Natural killer cell (primary cell): ENCODE measurements around the gene IL1RL1. TPM values are rescaled to one million over a fixed set of nuclear protein-coding genes. Genes with fewer than 3 reads are reported as not detected.
"Not testable (repeated sequence)": the region's sequence is repeated elsewhere in the genome, so short reads cannot be mapped to it uniquely, and the experiment has no call there.

Experiments
- ATAC-seq, 3 donors: fragments of 150-1000 bp in 2 of 3; fragments of 200-7000 bp in 1 of 3; cut with Tn5 transposase; 1 replicate in 1 of 3; 2 replicates in 2 of 3; pipeline ENCODE4 v1.10.0; 2021; ENCODE audit warnings: mild to moderate bottlenecking in 2 of 3, moderate library complexity in 2 of 3
- DNase-seq, 2 donors: peaks; one replicate each; pipeline versions ENCODE4 v3.0.0 to v3.0.0-alpha.2; 2013 to 2021; ENCODE audit warnings: mixed read lengths in 1 of 2
- H3K27ac ChIP-seq: one replicate; pipeline ENCODE4 v1.5.1; 2013; ENCODE audit warnings: mild to moderate bottlenecking, low read length
- H3K27me3 ChIP-seq: one replicate; pipeline ENCODE4 v1.6.1; 2013; ENCODE audit warnings: low read length; ENCODE audit not compliant: control insufficient read depth, insufficient read depth
- H3K36me3 ChIP-seq: one replicate; pipeline ENCODE4 v1.6.1; 2013; ENCODE audit warnings: low read length; ENCODE audit not compliant: control insufficient read depth, insufficient read depth
- H3K4me1 ChIP-seq: one replicate; pipeline ENCODE4 v1.6.1; 2013; ENCODE audit warnings: low read length; ENCODE audit not compliant: control insufficient read depth, insufficient read depth
- H3K4me3 ChIP-seq: one replicate; pipeline ENCODE4 v1.5.1; 2013; ENCODE audit warnings: low read length
- H3K9me3 ChIP-seq: one replicate; pipeline ENCODE4 v1.6.1; 2013; ENCODE audit warnings: low read length; ENCODE audit not compliant: control insufficient read depth, insufficient read depth
- H3K27ac Mint-ChIP-seq, 2 donors: one replicate each; pipeline ENCODE4 v1.8.0; 2022; ENCODE audit warnings: mild to moderate bottlenecking in 2 of 2, mixed read lengths in 2 of 2, moderate library complexity in 1 of 2
- H3K27me3 Mint-ChIP-seq, 2 donors: one replicate each; pipeline ENCODE4 v1.8.0; 2022; ENCODE audit warnings: low read depth in 2 of 2, mixed read lengths in 2 of 2
- H3K36me3 Mint-ChIP-seq: one replicate; pipeline ENCODE4 v1.8.0; 2022; ENCODE audit warnings: mixed read lengths
- H3K4me1 Mint-ChIP-seq, 2 donors: one replicate each; pipeline ENCODE4 v1.8.0; 2022; ENCODE audit warnings: mixed read lengths in 2 of 2
- H3K4me3 Mint-ChIP-seq: one replicate; pipeline ENCODE4 v1.8.0; 2022; ENCODE audit warnings: mild to moderate bottlenecking, moderate library complexity, mixed read lengths
- H3K9me3 Mint-ChIP-seq, 2 donors: one replicate each; pipeline ENCODE4 v1.8.0; 2022; ENCODE audit warnings: mixed read lengths in 2 of 2
- WGBS: methylation state at CpG from one replicate; pipeline ENCODE4 v1.1.7; 2013; ENCODE audit warnings: missing lambda C conversion rate; ENCODE audit not compliant: insufficient coverage; 5-methylcytosine and 5-hydroxymethylcytosine counted together
- intact Hi-C: fragments of 100-400 bp; cut with micrococcal nuclease; formaldehyde crosslinking; loops from one replicate; pipeline ENCODE4 v1.14.2; 2022
- total RNA-seq, 4 donors: library from RNA; stranded (reverse); fragments of 120-200 nt in 1 of 4; gene quantifications; one replicate each; pipeline versions ENCODE4 v1.2.3 to v1.2.4, GENCODE V29; 2013 to 2022
- TF ChIP-seq, protein P1 (sequence below): fragments of 200-600 bp; IDR thresholded peaks from one replicate; pipeline ENCODE4 v1.8.0; 2022; ENCODE audit warnings: antibody characterized with exemption

Gene IL1RL1
- total RNA-seq, 3 donors from 2014 or later (not counting 1 experiment from before 2014, with no cell fraction given) = 0.49 to 68.1 (median 2.2) TPM

DNA sequence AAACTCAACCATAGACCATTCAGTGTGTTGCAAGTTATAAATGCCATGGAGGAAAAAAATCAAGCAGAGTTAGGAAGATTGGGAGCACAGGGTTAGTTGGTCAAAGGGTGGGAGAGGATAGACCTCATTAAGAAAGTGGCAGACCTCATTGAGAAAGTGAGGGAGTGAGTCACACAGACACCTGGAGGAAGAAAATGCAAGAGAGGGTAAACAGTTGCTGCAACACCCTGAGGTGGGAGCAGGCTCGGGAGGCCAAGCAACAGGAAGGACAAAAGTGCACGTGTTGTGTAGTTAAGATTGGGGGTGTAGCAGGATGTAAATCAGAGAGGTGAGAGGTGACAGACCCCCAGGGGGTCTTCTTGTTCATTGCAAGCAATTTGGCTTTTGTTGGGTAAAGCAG, 6.4 kb downstream of the IL1RL1 start:
- no peaks in the 10 kb centered on the region for H3K9me3 ChIP-seq
- no peaks in the 10 kb centered on the region for H3K36me3 ChIP-seq
- 11% methylated on average over 2 of the region's 2 CpGs for WGBS
- no peak for ATAC-seq
- no peak overlapping the region for H3K4me3 Mint-ChIP-seq
- TF ChIP-seq, protein P1, sequence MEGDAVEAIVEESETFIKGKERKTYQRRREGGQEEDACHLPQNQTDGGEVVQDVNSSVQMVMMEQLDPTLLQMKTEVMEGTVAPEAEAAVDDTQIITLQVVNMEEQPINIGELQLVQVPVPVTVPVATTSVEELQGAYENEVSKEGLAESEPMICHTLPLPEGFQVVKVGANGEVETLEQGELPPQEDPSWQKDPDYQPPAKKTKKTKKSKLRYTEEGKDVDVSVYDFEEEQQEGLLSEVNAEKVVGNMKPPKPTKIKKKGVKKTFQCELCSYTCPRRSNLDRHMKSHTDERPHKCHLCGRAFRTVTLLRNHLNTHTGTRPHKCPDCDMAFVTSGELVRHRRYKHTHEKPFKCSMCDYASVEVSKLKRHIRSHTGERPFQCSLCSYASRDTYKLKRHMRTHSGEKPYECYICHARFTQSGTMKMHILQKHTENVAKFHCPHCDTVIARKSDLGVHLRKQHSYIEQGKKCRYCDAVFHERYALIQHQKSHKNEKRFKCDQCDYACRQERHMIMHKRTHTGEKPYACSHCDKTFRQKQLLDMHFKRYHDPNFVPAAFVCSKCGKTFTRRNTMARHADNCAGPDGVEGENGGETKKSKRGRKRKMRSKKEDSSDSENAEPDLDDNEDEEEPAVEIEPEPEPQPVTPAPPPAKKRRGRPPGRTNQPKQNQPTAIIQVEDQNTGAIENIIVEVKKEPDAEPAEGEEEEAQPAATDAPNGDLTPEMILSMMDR = no peak
- intact Hi-C loops = no loop called here
- no peaks in the 10 kb centered on the region for H3K9me3 Mint-ChIP-seq
- H3K36me3 Mint-ChIP-seq = no peaks in the 10 kb centered on the region
- no peaks in the 10 kb centered on the region for H3K27me3 ChIP-seq
- no peak overlapping the region for H3K27ac ChIP-seq
- H3K27me3 Mint-ChIP-seq = peaks cover 0 to 8% of the 10 kb centered on the region in 2 donors
- peaks cover 6% of the 10 kb centered on the region for H3K4me1 ChIP-seq
- DNase-seq = no peak
- no peak overlapping the region for H3K27ac Mint-ChIP-seq
- no peak overlapping the region for H3K4me3 ChIP-seq
- peaks cover 12 to 13% of the 10 kb centered on the region in 2 donors for H3K4me1 Mint-ChIP-seq

DNA sequence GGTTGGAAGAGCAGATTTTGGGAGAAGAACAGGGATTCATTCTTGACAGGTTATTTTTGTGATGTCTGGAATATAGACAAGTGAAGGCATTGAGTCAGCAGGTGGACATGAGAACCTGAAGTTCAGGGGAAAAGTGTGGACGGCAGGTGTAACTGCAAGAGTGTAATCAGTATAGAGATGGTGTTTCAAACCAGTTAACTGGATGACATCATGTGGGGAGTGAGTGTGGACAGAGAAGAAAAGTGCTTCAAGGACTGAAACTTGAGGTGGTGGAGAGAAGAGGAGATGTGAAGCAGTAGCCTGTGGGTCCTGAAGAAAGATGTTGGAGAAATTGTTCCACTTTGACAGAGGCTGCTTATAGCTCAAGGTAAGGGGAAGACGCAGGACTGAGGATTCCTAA, 7.1 kb downstream of the IL1RL1 start:
- no peak for DNase-seq
- no peak overlapping the region for H3K4me3 Mint-ChIP-seq
- no peaks in the 10 kb centered on the region for H3K36me3 Mint-ChIP-seq
- peaks cover 9 to 13% of the 10 kb centered on the region in 2 donors for H3K4me1 Mint-ChIP-seq
- no peaks in the 10 kb centered on the region for H3K9me3 Mint-ChIP-seq
- no peak overlapping the region for H3K4me3 ChIP-seq
- no peak for ATAC-seq
- TF ChIP-seq, protein P1 = no peak
- intact Hi-C loops = no loop called here
- peaks cover 6% of the 10 kb centered on the region for H3K4me1 ChIP-seq
- no peak overlapping the region for H3K27ac ChIP-seq
- H3K27me3 ChIP-seq = no peaks in the 10 kb centered on the region
- H3K9me3 ChIP-seq = no peaks in the 10 kb centered on the region
- 91% methylated on average over 1 of the region's 2 CpGs for WGBS
- H3K27ac Mint-ChIP-seq = no peak overlapping the region
- peaks cover 0 to 8% of the 10 kb centered on the region in 2 donors for H3K27me3 Mint-ChIP-seq
- no peaks in the 10 kb centered on the region for H3K36me3 ChIP-seq

DNA sequence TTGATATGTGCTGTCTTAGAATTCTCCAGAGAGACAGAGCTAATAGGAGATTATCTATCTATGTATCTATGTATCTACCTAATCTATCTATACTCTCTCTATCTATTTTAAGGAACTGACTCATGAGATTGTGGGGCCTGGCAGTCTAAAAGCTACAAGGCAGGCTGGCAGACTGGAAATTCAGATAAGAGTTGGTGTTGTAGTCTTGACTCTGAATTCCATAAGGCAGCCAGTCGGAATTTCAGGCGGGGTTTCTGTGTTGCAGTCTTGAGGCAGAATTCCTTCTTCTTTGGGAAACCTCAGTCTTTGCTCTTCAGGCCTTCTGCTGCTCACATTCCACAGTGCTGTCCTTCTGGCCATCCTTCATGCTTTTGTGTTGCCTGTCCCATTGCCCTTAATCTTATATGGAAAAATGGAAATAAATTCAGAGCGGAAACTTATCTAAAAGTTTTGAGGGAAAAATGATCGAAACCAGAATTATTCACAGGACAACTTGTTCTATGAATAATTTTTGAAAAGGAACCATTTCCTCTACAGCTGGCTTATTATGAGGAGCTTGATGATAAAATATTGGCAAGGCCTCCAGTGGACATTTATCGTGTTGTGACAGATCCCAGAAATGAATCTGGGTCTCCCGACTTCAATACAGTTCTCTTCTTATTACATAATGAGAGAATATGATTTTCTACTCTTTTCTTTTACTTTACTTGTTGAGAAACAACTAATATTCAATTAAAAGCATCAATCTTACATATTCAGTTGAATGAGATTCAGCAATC, 10.8 kb downstream of the IL1RL1 start:
- no peak for ATAC-seq
- H3K27me3 ChIP-seq = no peaks in the 10 kb centered on the region
- no peak overlapping the region for H3K4me3 ChIP-seq
- Mint-ChIP-seq H3K27me3 (peaks cover 0 to 11% of the 10 kb centered on the region in 2 donors), H3K27ac (no peak overlapping the region), H3K4me1 (no peaks in the 10 kb centered on the region), H3K4me3 (no peak overlapping the region), H3K36me3 (no peaks in the 10 kb centered on the region), H3K9me3 (no peaks in the 10 kb centered on the region)
- intact Hi-C loops = no loop called here
- peaks cover 4% of the 10 kb centered on the region for H3K4me1 ChIP-seq
- TF ChIP-seq, protein P1 = no peak
- H3K27ac ChIP-seq = no peak overlapping the region
- no peaks in the 10 kb centered on the region for H3K36me3 ChIP-seq
- 84% methylated on average over 2 of the region's 6 CpGs for WGBS
- DNase-seq = no peak
- no peaks in the 10 kb centered on the region for H3K9me3 ChIP-seq

DNA sequence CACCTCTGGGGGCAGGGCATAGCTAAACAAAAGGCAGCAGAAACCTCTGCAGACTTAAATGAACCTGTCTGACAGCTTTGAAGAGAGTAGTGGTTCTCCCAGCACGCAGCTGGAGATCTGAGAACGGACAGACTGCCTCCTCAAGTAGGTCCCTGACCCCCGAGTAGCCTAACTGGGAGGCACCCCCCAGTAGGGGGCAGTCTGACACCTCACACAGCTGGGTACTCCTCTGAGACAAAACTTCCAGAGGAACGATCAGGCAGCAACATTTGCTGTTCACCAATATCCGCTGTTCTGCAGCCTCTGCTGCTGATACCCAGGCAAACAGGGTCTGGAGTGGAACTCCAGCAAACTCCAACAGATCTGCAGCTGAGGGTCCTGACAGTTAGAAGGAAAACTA, 13.6 kb downstream of the IL1RL1 start:
- DNase-seq = peak in 1 of 2 donors; percentile 42
- H3K27me3 Mint-ChIP-seq = peaks cover 0 to 13% of the 10 kb centered on the region in 2 donors
- intact Hi-C loops, H3K4me3 Mint-ChIP-seq, H3K4me3 ChIP-seq, H3K4me1 Mint-ChIP-seq, H3K9me3 ChIP-seq, H3K9me3 Mint-ChIP-seq, H3K36me3 ChIP-seq, H3K27ac ChIP-seq, H3K27me3 ChIP-seq, H3K27ac Mint-ChIP-seq, H3K4me1 ChIP-seq, H3K36me3 Mint-ChIP-seq, ATAC-seq: not testable (repeated sequence)
- 94% methylated on average over 5 of the region's 5 CpGs for WGBS
